Measurements from ENCODE around the gene SNX3.
"Not testable (repeated sequence)": the region's sequence is repeated elsewhere in the genome, so short reads cannot be mapped to it uniquely, and the experiment has no call there.

SNX3 gene

GRCh38 chr6:108292561-108292960, 31.7 kb upstream of the SNX3 start:
- not testable (repeated sequence) for H3K27me3 ChIP-seq (ENCODE audit: control insufficient read depth, insufficient read depth, low read length, poor library complexity, severe bottlenecking); H3K4me3 ChIP-seq (ENCODE audit: insufficient read depth, low read depth, low read length)
- WGBS, 2 experiments: 92 to 100% methylated on average over 1 to 2 of the region's 3 CpGs

GRCh38 chr6:108291091-108291490, 30.3 kb upstream of the SNX3 start:
- no peaks in the 10 kb centered on the region for H3K36me3 ChIP-seq (ENCODE audit: control insufficient read depth, insufficient read depth, low read length)

More at GRCh38 chr6:108292561-108292960, 31.7 kb upstream of the SNX3 start:
- not testable (repeated sequence) for H3K27ac ChIP-seq (ENCODE audit: insufficient read depth, low read depth, low read length, poor library complexity, severe bottlenecking); H3K9me3 ChIP-seq (ENCODE audit: control insufficient read depth, low read length); H3K36me3 ChIP-seq (ENCODE audit: control insufficient read depth, insufficient read depth, low read length); H3K4me1 ChIP-seq (ENCODE audit: control insufficient read depth, insufficient read depth, low read length)

GRCh38 chr6:108288742-108289141, 27.9 kb upstream of the SNX3 start:
- Histone ChIP-seq H3K36me3 (ENCODE audit: control insufficient read depth, insufficient read depth, low read length) (no peaks in the 10 kb centered on the region), H3K27ac (ENCODE audit: insufficient read depth, low read depth, low read length, poor library complexity, severe bottlenecking) (no peak overlapping the region), H3K4me3 (ENCODE audit: insufficient read depth, low read depth, low read length) (no peak overlapping the region), H3K27me3 (ENCODE audit: control insufficient read depth, insufficient read depth, low read length, poor library complexity, severe bottlenecking) (no peaks in the 10 kb centered on the region), H3K4me1 (ENCODE audit: control insufficient read depth, insufficient read depth, low read length) (no peaks in the 10 kb centered on the region), H3K9me3 (ENCODE audit: control insufficient read depth, low read length) (no peaks in the 10 kb centered on the region)

More at GRCh38 chr6:108291091-108291490, 30.3 kb upstream of the SNX3 start:
- Histone ChIP-seq H3K27me3 (ENCODE audit: control insufficient read depth, insufficient read depth, low read length, poor library complexity, severe bottlenecking) (no peaks in the 10 kb centered on the region), H3K4me1 (ENCODE audit: control insufficient read depth, insufficient read depth, low read length) (no peaks in the 10 kb centered on the region), H3K27ac (ENCODE audit: insufficient read depth, low read depth, low read length, poor library complexity, severe bottlenecking) (no peak overlapping the region), H3K9me3 (ENCODE audit: control insufficient read depth, low read length) (no peaks in the 10 kb centered on the region), H3K4me3 (ENCODE audit: insufficient read depth, low read depth, low read length) (no peak overlapping the region)
- 84 to 90% methylated on average over 4 of the region's 4 CpGs for WGBS, 2 experiments

- Histone ChIP-seq H3K9me3 (ENCODE audit: control insufficient read depth, low read length) (no peaks in the 10 kb centered on the region), H3K4me3 (ENCODE audit: insufficient read depth, low read depth, low read length) (no peak overlapping the region), H3K27ac (ENCODE audit: insufficient read depth, low read depth, low read length, poor library complexity, severe bottlenecking) (no peak overlapping the region), H3K36me3 (ENCODE audit: control insufficient read depth, insufficient read depth, low read length) (no peaks in the 10 kb centered on the region), H3K27me3 (ENCODE audit: control insufficient read depth, insufficient read depth, low read length, poor library complexity, severe bottlenecking) (no peaks in the 10 kb centered on the region), H3K4me1 (ENCODE audit: control insufficient read depth, insufficient read depth, low read length) (no peaks in the 10 kb centered on the region)
- WGBS, 2 experiments: 71 to 91% methylated on average over 3 of the region's 3 CpGs
Measured at GRCh38 chr6:108287373-108287772, 26.5 kb upstream of the SNX3 start.

- H3K36me3 ChIP-seq (ENCODE audit: control insufficient read depth, insufficient read depth, low read length): no peaks in the 10 kb centered on the region
- WGBS, 2 experiments: 88 to 98% methylated on average over 3 to 4 of the region's 4 CpGs
- H3K4me1 ChIP-seq (ENCODE audit: control insufficient read depth, insufficient read depth, low read length): no peaks in the 10 kb centered on the region
- H3K4me3 ChIP-seq (ENCODE audit: insufficient read depth, low read depth, low read length): no peak overlapping the region
- no peak overlapping the region for H3K27ac ChIP-seq (ENCODE audit: insufficient read depth, low read depth, low read length, poor library complexity, severe bottlenecking)
- H3K9me3 ChIP-seq (ENCODE audit: control insufficient read depth, low read length): no peaks in the 10 kb centered on the region
- H3K27me3 ChIP-seq (ENCODE audit: control insufficient read depth, insufficient read depth, low read length, poor library complexity, severe bottlenecking): no peaks in the 10 kb centered on the region
Measured at GRCh38 chr6:108286366-108286765, 25.5 kb upstream of the SNX3 start.

GRCh38 chr6:108285381-108285780, 24.5 kb upstream of the SNX3 start:
- H3K4me1 ChIP-seq (ENCODE audit: control insufficient read depth, insufficient read depth, low read length): no peaks in the 10 kb centered on the region
- H3K27me3 ChIP-seq (ENCODE audit: control insufficient read depth, insufficient read depth, low read length, poor library complexity, severe bottlenecking): no peaks in the 10 kb centered on the region
- H3K27ac ChIP-seq (ENCODE audit: insufficient read depth, low read depth, low read length, poor library complexity, severe bottlenecking): no peak overlapping the region
- no peaks in the 10 kb centered on the region for H3K9me3 ChIP-seq (ENCODE audit: control insufficient read depth, low read length)
- H3K4me3 ChIP-seq (ENCODE audit: insufficient read depth, low read depth, low read length): no peak overlapping the region
- no peaks in the 10 kb centered on the region for H3K36me3 ChIP-seq (ENCODE audit: control insufficient read depth, insufficient read depth, low read length)

- Histone ChIP-seq H3K27ac (ENCODE audit: insufficient read depth, low read depth, low read length, poor library complexity, severe bottlenecking) (no peak overlapping the region), H3K27me3 (ENCODE audit: control insufficient read depth, insufficient read depth, low read length, poor library complexity, severe bottlenecking) (no peaks in the 10 kb centered on the region), H3K4me3 (ENCODE audit: insufficient read depth, low read depth, low read length) (no peak overlapping the region), H3K36me3 (ENCODE audit: control insufficient read depth, insufficient read depth, low read length) (no peaks in the 10 kb centered on the region), H3K9me3 (ENCODE audit: control insufficient read depth, low read length) (no peaks in the 10 kb centered on the region), H3K4me1 (ENCODE audit: control insufficient read depth, insufficient read depth, low read length) (no peaks in the 10 kb centered on the region)
- WGBS, 2 experiments: 92% methylated on average over 4 of the region's 4 CpGs
Measured at GRCh38 chr6:108277831-108278230, 17.0 kb upstream of the SNX3 start.

- Histone ChIP-seq H3K27me3 (ENCODE audit: control insufficient read depth, insufficient read depth, low read length, poor library complexity, severe bottlenecking) (no peaks in the 10 kb centered on the region), H3K4me1 (ENCODE audit: control insufficient read depth, insufficient read depth, low read length) (no peaks in the 10 kb centered on the region), H3K9me3 (ENCODE audit: control insufficient read depth, low read length) (no peaks in the 10 kb centered on the region), H3K4me3 (ENCODE audit: insufficient read depth, low read depth, low read length) (no peak overlapping the region), H3K27ac (ENCODE audit: insufficient read depth, low read depth, low read length, poor library complexity, severe bottlenecking) (no peak overlapping the region), H3K36me3 (ENCODE audit: control insufficient read depth, insufficient read depth, low read length) (no peaks in the 10 kb centered on the region)
- 91 to 98% methylated on average over 1 of the region's 1 CpG for WGBS, 2 experiments
Measured at GRCh38 chr6:108277295-108277694, 16.5 kb upstream of the SNX3 start.

- H3K9me3 ChIP-seq (ENCODE audit: control insufficient read depth, low read length): no peaks in the 10 kb centered on the region
- no peak overlapping the region for H3K27ac ChIP-seq (ENCODE audit: insufficient read depth, low read depth, low read length, poor library complexity, severe bottlenecking)
- no peaks in the 10 kb centered on the region for H3K4me1 ChIP-seq (ENCODE audit: control insufficient read depth, insufficient read depth, low read length)
- H3K4me3 ChIP-seq (ENCODE audit: insufficient read depth, low read depth, low read length): no peak overlapping the region
- no peaks in the 10 kb centered on the region for H3K27me3 ChIP-seq (ENCODE audit: control insufficient read depth, insufficient read depth, low read length, poor library complexity, severe bottlenecking)
- 89 to 93% methylated on average over 2 of the region's 2 CpGs for WGBS, 2 experiments
- no peaks in the 10 kb centered on the region for H3K36me3 ChIP-seq (ENCODE audit: control insufficient read depth, insufficient read depth, low read length)
Measured at GRCh38 chr6:108275976-108276375, 15.1 kb upstream of the SNX3 start.

- Histone ChIP-seq H3K4me1 (ENCODE audit: control insufficient read depth, insufficient read depth, low read length) (no peaks in the 10 kb centered on the region), H3K4me3 (ENCODE audit: insufficient read depth, low read depth, low read length) (no peak overlapping the region), H3K36me3 (ENCODE audit: control insufficient read depth, insufficient read depth, low read length) (no peaks in the 10 kb centered on the region), H3K27ac (ENCODE audit: insufficient read depth, low read depth, low read length, poor library complexity, severe bottlenecking) (no peak overlapping the region), H3K9me3 (ENCODE audit: control insufficient read depth, low read length) (no peaks in the 10 kb centered on the region), H3K27me3 (ENCODE audit: control insufficient read depth, insufficient read depth, low read length, poor library complexity, severe bottlenecking) (no peaks in the 10 kb centered on the region)
- 85 to 90% methylated on average over 2 of the region's 2 CpGs for WGBS, 2 experiments
Measured at GRCh38 chr6:108274546-108274945, 13.7 kb upstream of the SNX3 start.

GRCh38 chr6:108269955-108270354, 9.1 kb upstream of the SNX3 start:
- H3K9me3 ChIP-seq (ENCODE audit: control insufficient read depth, low read length); H3K36me3 ChIP-seq (ENCODE audit: control insufficient read depth, insufficient read depth, low read length): not testable (repeated sequence)
- 96 to 97% methylated on average over 28 to 31 of the region's 31 CpGs for WGBS, 2 experiments

More at GRCh38 chr6:108269955-108270354, 9.1 kb upstream of the SNX3 start:
- not testable (repeated sequence) for H3K27me3 ChIP-seq (ENCODE audit: control insufficient read depth, insufficient read depth, low read length, poor library complexity, severe bottlenecking); H3K4me1 ChIP-seq (ENCODE audit: control insufficient read depth, insufficient read depth, low read length); H3K4me3 ChIP-seq (ENCODE audit: insufficient read depth, low read depth, low read length); H3K27ac ChIP-seq (ENCODE audit: insufficient read depth, low read depth, low read length, poor library complexity, severe bottlenecking)
